Vagina (tissue), 2 donors: ENCODE data around the gene MADCAM1. TPM values are rescaled to one million over a fixed set of nuclear protein-coding genes. Genes with fewer than 3 reads are reported as not detected.

Experiments used
- DNase-seq, 2 donors: peaks; one replicate each; pipeline ENCODE4 v3.0.0-alpha.2; 2017; ENCODE audit errors: extremely low spot score in 2 of 2
- H3K27ac ChIP-seq: fragments of 200-600 bp; sonication (generic); one replicate; pipeline ENCODE4 v1.5.1; 2019
- H3K27me3 ChIP-seq: fragments of 200-600 bp; sonication (generic); one replicate; pipeline ENCODE4 v1.5.1; 2019
- H3K36me3 ChIP-seq, 2 donors: fragments of 200-600 bp; sonication (generic); one replicate each; pipeline ENCODE4 v1.5.1; 2017 to 2019
- H3K4me1 ChIP-seq: fragments of 200-600 bp; sonication (generic); one replicate; pipeline ENCODE4 v1.5.1; 2019
- H3K4me3 ChIP-seq, 2 donors: fragments of 200-600 bp; sonication (generic); 1 replicate in 1 of 2; 2 replicates in 1 of 2; pipeline ENCODE4 v1.5.1; 2016 to 2019
- H3K9me3 ChIP-seq: fragments of 200-600 bp; sonication (generic); one replicate; pipeline ENCODE4 v1.5.1; 2019
- CTCF ChIP-seq, 3 experiments: fragments of 450-650 bp in 2 of 3; fragments of 200-600 bp in 1 of 3; sonication (generic) in 1 of 3; IDR thresholded peaks; one replicate each; pipeline ENCODE4 v1.5.1; 2017 to 2019; ENCODE audit warnings: antibody characterized with exemption in 3 of 3, mild to moderate bottlenecking in 2 of 3, moderate library complexity in 2 of 3
- POLR2A ChIP-seq, 2 donors: fragments of 450-650 bp; IDR thresholded peaks; one replicate each; pipeline ENCODE4 v1.6.1; 2017; ENCODE audit warnings: antibody characterized with exemption in 2 of 2, mild to moderate bottlenecking in 2 of 2, moderate library complexity in 2 of 2
- POLR2AphosphoS5 ChIP-seq, 2 donors: sonication (generic); formaldehyde crosslinking; IDR thresholded peaks; one replicate each; pipeline ENCODE4 v1.9.0; 2017; ENCODE audit warnings: antibody characterized with exemption in 2 of 2, mild to moderate bottlenecking in 2 of 2, low read depth in 1 of 2; ENCODE audit not compliant: insufficient read depth in 1 of 2
- intact Hi-C: fragments of 100-400 bp; cut with DNase I; formaldehyde crosslinking; loops from one replicate; pipeline ENCODE4 v1.15.1; 2023
- total RNA-seq: library from RNA; depleted of rRNA; stranded (reverse); fragments of >200 nt; gene quantifications from one replicate; pipeline ENCODE4 v1.2.3, GENCODE V29; 2016

Gene MADCAM1
- total RNA-seq, 1 donor from 2014 or later, result 0.49 TPM

GRCh38 chr19:533364-534058 lies 37.2 kb downstream of the MADCAM1 start:
- no peak for TF ChIP-seq CTCF (IDR thresholded peaks at IDR 0.05)
- no peak for TF ChIP-seq POLR2AphosphoS5 (IDR thresholded peaks at IDR 0.05; ENCODE audit: insufficient read depth in 1 of 2, low read depth in 1 of 2)
- no peak for TF ChIP-seq POLR2A (IDR thresholded peaks at IDR 0.05)
- H3K4me1 ChIP-seq, result peaks cover 43% of the 10 kb centered on the region
- no peaks in the 10 kb centered on the region for H3K9me3 ChIP-seq
- DNase-seq, result no peak
- H3K27me3 ChIP-seq, result no peaks in the 10 kb centered on the region
- peak overlapping the region; percentile 91 to 95 for H3K4me3 ChIP-seq
- peak overlapping the region; percentile 87 for H3K27ac ChIP-seq
- peaks cover 4 to 29% of the 10 kb centered on the region in 2 donors for H3K36me3 ChIP-seq
- intact Hi-C loops, result no loop called here

GRCh38 chr19:534088-534487 lies 37.8 kb downstream of the MADCAM1 start:
- DNase-seq, result no peak
- H3K36me3 ChIP-seq, result peaks cover 4 to 35% of the 10 kb centered on the region in 2 donors
- no peaks in the 10 kb centered on the region for H3K9me3 ChIP-seq
- no peaks in the 10 kb centered on the region for H3K27me3 ChIP-seq
- peaks cover 43% of the 10 kb centered on the region for H3K4me1 ChIP-seq
- intact Hi-C loops, result no loop called here
- TF ChIP-seq POLR2AphosphoS5 (IDR thresholded peaks at IDR 0.05; ENCODE audit: insufficient read depth in 1 of 2, low read depth in 1 of 2), result no peak
- no peak for TF ChIP-seq POLR2A (IDR thresholded peaks at IDR 0.05)
- no peak for TF ChIP-seq CTCF (IDR thresholded peaks at IDR 0.05)
- H3K4me3 ChIP-seq, result peak overlapping the region; percentile 91 to 95
- peak overlapping the region; percentile 87 for H3K27ac ChIP-seq

GRCh38 chr19:535017-535835 lies 38.9 kb downstream of the MADCAM1 start:
- intact Hi-C loops, result no loop called here
- Histone ChIP-seq H3K27me3 (no peaks in the 10 kb centered on the region), H3K9me3 (no peaks in the 10 kb centered on the region), H3K4me3 (no peak overlapping the region), H3K36me3 (peaks cover 4 to 42% of the 10 kb centered on the region in 2 donors), H3K4me1 (peaks cover 42% of the 10 kb centered on the region), H3K27ac (no peak overlapping the region)
- DNase-seq, result no peak
- no peak for TF ChIP-seq CTCF (IDR thresholded peaks at IDR 0.05)
- no peak for TF ChIP-seq POLR2AphosphoS5 (IDR thresholded peaks at IDR 0.05; ENCODE audit: insufficient read depth in 1 of 2, low read depth in 1 of 2)
- TF ChIP-seq POLR2A (IDR thresholded peaks at IDR 0.05), result no peak

GRCh38 chr19:536031-536880 lies 40.0 kb downstream of the MADCAM1 start:
- Histone ChIP-seq H3K4me3 (no peak overlapping the region), H3K9me3 (no peaks in the 10 kb centered on the region), H3K27ac (no peak overlapping the region), H3K36me3 (peaks cover 4 to 44% of the 10 kb centered on the region in 2 donors), H3K27me3 (no peaks in the 10 kb centered on the region), H3K4me1 (peaks cover 35% of the 10 kb centered on the region)
- TF ChIP-seq POLR2AphosphoS5 (IDR thresholded peaks at IDR 0.05; ENCODE audit: insufficient read depth in 1 of 2, low read depth in 1 of 2), result no peak
- no peak for TF ChIP-seq POLR2A (IDR thresholded peaks at IDR 0.05)
- TF ChIP-seq CTCF (IDR thresholded peaks at IDR 0.05), result no peak
- intact Hi-C loops, result no loop called here
- no peak for DNase-seq
